GM23338 (cell line): Measurements from ENCODE around the gene FMC1.
"Not testable (repeated sequence)": the region's sequence is repeated elsewhere in the genome, so short reads cannot be mapped to it uniquely, and the experiment has no call there.

ENCODE experiments used
- CREB1 ChIP-seq: fragments of 250-450 bp; sonication (Bioruptor Pico); IDR thresholded peaks from 2 replicates; pipeline ENCODE4 v1.5.0; 2020; ENCODE audit warnings: low read depth, mild to moderate bottlenecking, moderate library complexity
- EZH2 ChIP-seq: fragments of 200-600 bp; sonication (generic); IDR thresholded peaks from one replicate; pipeline ENCODE4 v1.8.0; 2017; ENCODE audit warnings: antibody characterized with exemption, mild to moderate bottlenecking, low read depth; ENCODE audit not compliant: unreplicated experiment
- EZH2phosphoT487 ChIP-seq: fragments of 200-600 bp; sonication (generic); IDR thresholded peaks from one replicate; pipeline ENCODE4 v1.8.1; 2018; ENCODE audit warnings: antibody characterized with exemption; ENCODE audit not compliant: unreplicated experiment
- JUNB ChIP-seq: IDR thresholded peaks from one replicate; pipeline ENCODE4 v1.6.1; 2016; ENCODE audit warnings: antibody characterized with exemption; ENCODE audit not compliant: unreplicated experiment
- NANOG ChIP-seq: IDR thresholded peaks from 2 replicates; pipeline ENCODE4 v1.6.1; 2016; ENCODE audit warnings: antibody characterized with exemption, borderline replicate concordance
- POLR2AphosphoS5 ChIP-seq: IDR thresholded peaks from 2 replicates; pipeline ENCODE4 v1.6.1; 2016; ENCODE audit warnings: antibody characterized with exemption, low read depth
- ZNF114 ChIP-seq: fragments of 250-450 bp; sonication (Bioruptor Pico); IDR thresholded peaks from 2 replicates; pipeline ENCODE4 v1.5.0; 2020; ENCODE audit warnings: mild to moderate bottlenecking, moderate library complexity
- TF ChIP-seq, protein P1 (sequence below), 2 experiments: fragments of 200-600 bp in 1 of 2; sonication (generic) in 1 of 2; conservative IDR thresholded peaks; 2 replicates each; pipeline versions ENCODE4 v1.5.1 to v1.6.1; 2016 to 2017; ENCODE audit warnings: antibody characterized with exemption in 2 of 2, low read depth in 2 of 2, mild to moderate bottlenecking in 2 of 2, moderate library complexity in 1 of 2
- TF ChIP-seq, protein P2 (sequence below): IDR thresholded peaks from one replicate; pipeline ENCODE4 v1.6.1; 2018; ENCODE audit warnings: antibody characterized with exemption; ENCODE audit not compliant: unreplicated experiment
- TF ChIP-seq, protein P3 (sequence below): IDR thresholded peaks from 2 replicates; pipeline ENCODE4 v1.6.1; 2016; ENCODE audit warnings: antibody characterized with exemption

DNA sequence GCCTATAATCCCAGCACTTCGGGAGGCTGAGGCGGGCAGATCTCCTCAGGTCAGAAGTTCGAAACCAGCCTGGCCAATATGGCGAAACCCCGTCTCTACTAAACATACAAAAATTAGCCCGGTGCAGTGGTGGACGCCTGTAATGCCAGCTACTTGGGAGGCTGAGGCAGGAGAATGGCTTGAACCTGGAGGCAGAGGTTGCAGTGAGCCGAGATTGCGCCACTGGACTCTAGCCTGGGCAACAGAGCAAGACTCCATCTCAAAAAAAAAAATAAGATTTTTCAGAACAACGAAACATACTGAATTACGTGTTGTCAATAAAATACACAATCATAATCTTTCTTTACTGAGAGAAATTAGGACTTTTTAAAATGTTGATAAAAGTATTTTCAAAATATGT is 16.4 kb upstream of the FMC1 start:
- not testable (repeated sequence) for TF ChIP-seq POLR2AphosphoS5; EZH2phosphoT487; JUNB; EZH2; CREB1 (CRISPR knock-in tag); NANOG; ZNF114 (CRISPR knock-in tag)
- TF ChIP-seq, protein P1, sequence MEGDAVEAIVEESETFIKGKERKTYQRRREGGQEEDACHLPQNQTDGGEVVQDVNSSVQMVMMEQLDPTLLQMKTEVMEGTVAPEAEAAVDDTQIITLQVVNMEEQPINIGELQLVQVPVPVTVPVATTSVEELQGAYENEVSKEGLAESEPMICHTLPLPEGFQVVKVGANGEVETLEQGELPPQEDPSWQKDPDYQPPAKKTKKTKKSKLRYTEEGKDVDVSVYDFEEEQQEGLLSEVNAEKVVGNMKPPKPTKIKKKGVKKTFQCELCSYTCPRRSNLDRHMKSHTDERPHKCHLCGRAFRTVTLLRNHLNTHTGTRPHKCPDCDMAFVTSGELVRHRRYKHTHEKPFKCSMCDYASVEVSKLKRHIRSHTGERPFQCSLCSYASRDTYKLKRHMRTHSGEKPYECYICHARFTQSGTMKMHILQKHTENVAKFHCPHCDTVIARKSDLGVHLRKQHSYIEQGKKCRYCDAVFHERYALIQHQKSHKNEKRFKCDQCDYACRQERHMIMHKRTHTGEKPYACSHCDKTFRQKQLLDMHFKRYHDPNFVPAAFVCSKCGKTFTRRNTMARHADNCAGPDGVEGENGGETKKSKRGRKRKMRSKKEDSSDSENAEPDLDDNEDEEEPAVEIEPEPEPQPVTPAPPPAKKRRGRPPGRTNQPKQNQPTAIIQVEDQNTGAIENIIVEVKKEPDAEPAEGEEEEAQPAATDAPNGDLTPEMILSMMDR (conservative IDR thresholded peaks at IDR 0.05; ENCODE audit: low read depth in 2 of 2), result not testable (repeated sequence)
- TF ChIP-seq, protein P2, sequence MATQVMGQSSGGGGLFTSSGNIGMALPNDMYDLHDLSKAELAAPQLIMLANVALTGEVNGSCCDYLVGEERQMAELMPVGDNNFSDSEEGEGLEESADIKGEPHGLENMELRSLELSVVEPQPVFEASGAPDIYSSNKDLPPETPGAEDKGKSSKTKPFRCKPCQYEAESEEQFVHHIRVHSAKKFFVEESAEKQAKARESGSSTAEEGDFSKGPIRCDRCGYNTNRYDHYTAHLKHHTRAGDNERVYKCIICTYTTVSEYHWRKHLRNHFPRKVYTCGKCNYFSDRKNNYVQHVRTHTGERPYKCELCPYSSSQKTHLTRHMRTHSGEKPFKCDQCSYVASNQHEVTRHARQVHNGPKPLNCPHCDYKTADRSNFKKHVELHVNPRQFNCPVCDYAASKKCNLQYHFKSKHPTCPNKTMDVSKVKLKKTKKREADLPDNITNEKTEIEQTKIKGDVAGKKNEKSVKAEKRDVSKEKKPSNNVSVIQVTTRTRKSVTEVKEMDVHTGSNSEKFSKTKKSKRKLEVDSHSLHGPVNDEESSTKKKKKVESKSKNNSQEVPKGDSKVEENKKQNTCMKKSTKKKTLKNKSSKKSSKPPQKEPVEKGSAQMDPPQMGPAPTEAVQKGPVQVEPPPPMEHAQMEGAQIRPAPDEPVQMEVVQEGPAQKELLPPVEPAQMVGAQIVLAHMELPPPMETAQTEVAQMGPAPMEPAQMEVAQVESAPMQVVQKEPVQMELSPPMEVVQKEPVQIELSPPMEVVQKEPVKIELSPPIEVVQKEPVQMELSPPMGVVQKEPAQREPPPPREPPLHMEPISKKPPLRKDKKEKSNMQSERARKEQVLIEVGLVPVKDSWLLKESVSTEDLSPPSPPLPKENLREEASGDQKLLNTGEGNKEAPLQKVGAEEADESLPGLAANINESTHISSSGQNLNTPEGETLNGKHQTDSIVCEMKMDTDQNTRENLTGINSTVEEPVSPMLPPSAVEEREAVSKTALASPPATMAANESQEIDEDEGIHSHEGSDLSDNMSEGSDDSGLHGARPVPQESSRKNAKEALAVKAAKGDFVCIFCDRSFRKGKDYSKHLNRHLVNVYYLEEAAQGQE, result not testable (repeated sequence)
- TF ChIP-seq, protein P3, sequence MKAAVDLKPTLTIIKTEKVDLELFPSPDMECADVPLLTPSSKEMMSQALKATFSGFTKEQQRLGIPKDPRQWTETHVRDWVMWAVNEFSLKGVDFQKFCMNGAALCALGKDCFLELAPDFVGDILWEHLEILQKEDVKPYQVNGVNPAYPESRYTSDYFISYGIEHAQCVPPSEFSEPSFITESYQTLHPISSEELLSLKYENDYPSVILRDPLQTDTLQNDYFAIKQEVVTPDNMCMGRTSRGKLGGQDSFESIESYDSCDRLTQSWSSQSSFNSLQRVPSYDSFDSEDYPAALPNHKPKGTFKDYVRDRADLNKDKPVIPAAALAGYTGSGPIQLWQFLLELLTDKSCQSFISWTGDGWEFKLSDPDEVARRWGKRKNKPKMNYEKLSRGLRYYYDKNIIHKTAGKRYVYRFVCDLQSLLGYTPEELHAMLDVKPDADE, result not testable (repeated sequence)
